Sigmoid colon (tissue), 7 donors: Measurements from ENCODE around the gene PLCB1. TPM values are rescaled to one million over a fixed set of nuclear protein-coding genes. Genes with fewer than 3 reads are reported as not detected.

ENCODE experiments used
- DNase-seq: peaks from one replicate; pipeline ENCODE4 v3.0.0-alpha.2; 2019
- H3K27ac ChIP-seq, 4 donors: fragments of 200-600 bp; sonication (generic); one replicate each; pipeline ENCODE4 v1.5.1; 2016 to 2019; ENCODE audit warnings: mild to moderate bottlenecking in 1 of 4
- H3K27me3 ChIP-seq, 3 donors: fragments of 200-600 bp; sonication (generic); one replicate each; pipeline ENCODE4 v1.5.1; 2019; ENCODE audit warnings: mild to moderate bottlenecking in 1 of 3
- H3K36me3 ChIP-seq, 4 donors: fragments of 200-600 bp; sonication (generic); one replicate each; pipeline ENCODE4 v1.5.1; 2016 to 2019
- H3K4me1 ChIP-seq, 4 donors: fragments of 200-600 bp; sonication (generic); one replicate each; pipeline ENCODE4 v1.5.1; 2017 to 2019
- H3K4me3 ChIP-seq, 4 donors: fragments of 200-600 bp; sonication (generic); one replicate each; pipeline ENCODE4 v1.5.1; 2017 to 2019; ENCODE audit warnings: mild to moderate bottlenecking in 2 of 4, moderate library complexity in 1 of 4
- H3K9me3 ChIP-seq, 4 donors: fragments of 200-600 bp in 3 of 4; sonication (generic) in 3 of 4; one replicate each; pipeline versions ENCODE4 v1.5.1 to v1.6.1; 2013 to 2019
- EP300 ChIP-seq, 4 donors: sonication (generic); formaldehyde crosslinking; IDR thresholded peaks; one replicate each; pipeline ENCODE4 v1.6.1; 2017; ENCODE audit warnings: antibody characterized with exemption in 4 of 4
- POLR2A ChIP-seq, 2 donors: fragments of 450-650 bp; IDR thresholded peaks; one replicate each; pipeline ENCODE4 v1.6.1; 2016; ENCODE audit warnings: antibody characterized with exemption in 2 of 2, mild to moderate bottlenecking in 2 of 2, moderate library complexity in 2 of 2
- POLR2AphosphoS5 ChIP-seq, 4 donors: sonication (generic); formaldehyde crosslinking; IDR thresholded peaks; one replicate each; pipeline ENCODE4 v1.6.1; 2017; ENCODE audit warnings: antibody characterized with exemption in 4 of 4
- WGBS, 2 donors: extraction: QIAGEN DNeasy Blood & Tissue Kit; methylation state at CpG; one replicate each; pipeline ENCODE4 v1.1.7; 2013; 5-methylcytosine and 5-hydroxymethylcytosine counted together
- intact Hi-C: fragments of 100-400 bp; cut with DNase I; formaldehyde crosslinking; loops from one replicate; pipeline ENCODE4 v1.15.1; 2023
- polyA plus RNA-seq, 3 donors: library from polyadenylated mRNA; stranded (reverse); fragments of 200-250 nt; gene quantifications; one replicate each; pipeline ENCODE4 v1.2.3, GENCODE V29; 2013
- total RNA-seq, 4 donors: library from RNA; depleted of rRNA; stranded (reverse); fragments of >200 nt; gene quantifications; one replicate each; pipeline ENCODE4 v1.1.0, GENCODE V29; 2016
- TF ChIP-seq, protein P1 (sequence below), 4 experiments: fragments of 450-650 bp in 3 of 4; fragments of 200-600 bp in 1 of 4; IDR thresholded peaks; one replicate each; pipeline ENCODE4 v1.5.1; 2016 to 2019; ENCODE audit warnings: antibody characterized with exemption in 4 of 4, mild to moderate bottlenecking in 3 of 4, moderate library complexity in 2 of 4
- donor health status: healthy with polysubstance abuse.
- donor health status: Bipolar disorder and iron deficiency.
- donor health status: healthy.

Gene PLCB1
- total and polyA plus RNA-seq, 7 donors, result 0.92 to 117 (median 86.7) TPM

DNA sequence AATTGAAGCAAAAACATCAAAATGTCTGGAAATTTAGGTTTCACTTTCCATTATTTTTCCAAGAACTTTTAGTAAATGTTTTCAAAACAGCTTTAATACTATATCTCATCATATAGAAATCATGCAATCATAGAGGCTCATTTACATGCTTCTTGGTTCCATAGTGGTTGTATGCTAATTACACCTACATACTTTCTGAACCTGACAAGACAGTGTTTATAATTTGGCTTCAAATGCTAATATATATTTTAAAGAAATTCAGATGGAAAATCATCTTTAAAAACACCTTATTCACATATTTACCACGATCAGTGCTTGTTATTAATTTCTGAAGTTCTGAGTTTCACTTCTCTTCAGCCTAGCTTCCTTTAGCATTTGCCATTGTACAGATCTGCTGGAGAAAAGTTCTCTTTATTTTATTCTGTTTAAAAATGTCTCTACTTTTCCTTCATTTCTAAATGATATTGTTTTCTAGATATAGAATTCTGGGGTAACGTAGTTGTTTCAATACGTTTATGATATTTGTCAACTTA, 89.9 kb downstream of the PLCB1 start:
- H3K27me3 ChIP-seq, result no peaks in the 10 kb centered on the region
- H3K9me3 ChIP-seq, result no peaks in the 10 kb centered on the region
- no peak overlapping the region for H3K4me3 ChIP-seq
- intact Hi-C loops, result no loop called here
- TF ChIP-seq POLR2AphosphoS5 (IDR thresholded peaks at IDR 0.05), result no peak
- TF ChIP-seq, protein P1, sequence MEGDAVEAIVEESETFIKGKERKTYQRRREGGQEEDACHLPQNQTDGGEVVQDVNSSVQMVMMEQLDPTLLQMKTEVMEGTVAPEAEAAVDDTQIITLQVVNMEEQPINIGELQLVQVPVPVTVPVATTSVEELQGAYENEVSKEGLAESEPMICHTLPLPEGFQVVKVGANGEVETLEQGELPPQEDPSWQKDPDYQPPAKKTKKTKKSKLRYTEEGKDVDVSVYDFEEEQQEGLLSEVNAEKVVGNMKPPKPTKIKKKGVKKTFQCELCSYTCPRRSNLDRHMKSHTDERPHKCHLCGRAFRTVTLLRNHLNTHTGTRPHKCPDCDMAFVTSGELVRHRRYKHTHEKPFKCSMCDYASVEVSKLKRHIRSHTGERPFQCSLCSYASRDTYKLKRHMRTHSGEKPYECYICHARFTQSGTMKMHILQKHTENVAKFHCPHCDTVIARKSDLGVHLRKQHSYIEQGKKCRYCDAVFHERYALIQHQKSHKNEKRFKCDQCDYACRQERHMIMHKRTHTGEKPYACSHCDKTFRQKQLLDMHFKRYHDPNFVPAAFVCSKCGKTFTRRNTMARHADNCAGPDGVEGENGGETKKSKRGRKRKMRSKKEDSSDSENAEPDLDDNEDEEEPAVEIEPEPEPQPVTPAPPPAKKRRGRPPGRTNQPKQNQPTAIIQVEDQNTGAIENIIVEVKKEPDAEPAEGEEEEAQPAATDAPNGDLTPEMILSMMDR (IDR thresholded peaks at IDR 0.05), result no peak
- no peak for DNase-seq
- H3K27ac ChIP-seq, result peak overlapping the region in 3 of 4 donors; percentile 72 to 82 (median 72)
- peaks cover 0 to 58% (median 42%) of the 10 kb centered on the region in 4 donors for H3K4me1 ChIP-seq
- WGBS, 2 donors, result 72 to 77% methylated on average over 3 of the region's 3 CpGs
- no peaks in the 10 kb centered on the region for H3K36me3 ChIP-seq

DNA sequence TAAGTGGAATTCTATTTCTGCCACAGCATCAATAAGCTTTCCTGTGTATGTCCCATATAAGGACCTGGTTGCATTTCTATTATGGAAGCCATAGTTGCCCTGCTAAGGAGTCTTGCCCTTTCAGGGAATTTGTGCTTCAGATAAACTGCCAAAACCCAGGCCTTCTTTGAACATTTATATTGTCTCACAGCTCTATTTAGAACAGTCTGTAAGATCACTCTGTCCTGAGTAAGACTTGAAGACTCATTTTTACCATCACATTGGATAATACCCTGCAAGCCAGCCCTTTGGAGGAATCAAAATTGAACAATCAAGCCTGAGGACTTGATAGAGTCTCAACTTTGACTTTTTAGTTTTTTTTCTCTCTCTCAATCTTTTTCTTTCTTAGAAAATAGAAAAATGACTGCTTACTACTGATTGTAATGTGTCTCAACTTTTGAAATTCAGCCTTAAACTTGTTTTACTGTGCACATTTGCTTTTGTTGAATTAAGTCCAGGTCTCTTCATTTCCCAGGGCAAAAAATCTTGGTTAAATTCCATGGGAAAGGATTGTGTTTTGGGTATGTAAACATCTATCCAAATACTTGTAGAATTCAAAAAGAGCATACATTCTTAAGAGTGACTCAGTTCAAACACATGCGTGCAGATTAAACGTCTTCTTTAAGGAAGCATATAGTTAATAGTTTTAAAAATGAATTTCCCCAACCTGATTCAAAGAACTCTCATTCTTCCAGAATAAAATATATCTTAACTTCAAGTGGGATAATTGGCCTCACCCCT, 91.2 kb downstream of the PLCB1 start:
- 74 to 84% methylated on average over 2 of the region's 2 CpGs for WGBS, 2 donors
- Histone ChIP-seq H3K4me3 (no peak overlapping the region), H3K4me1 (peaks cover 0 to 61% (median 46%) of the 10 kb centered on the region in 4 donors)

DNA sequence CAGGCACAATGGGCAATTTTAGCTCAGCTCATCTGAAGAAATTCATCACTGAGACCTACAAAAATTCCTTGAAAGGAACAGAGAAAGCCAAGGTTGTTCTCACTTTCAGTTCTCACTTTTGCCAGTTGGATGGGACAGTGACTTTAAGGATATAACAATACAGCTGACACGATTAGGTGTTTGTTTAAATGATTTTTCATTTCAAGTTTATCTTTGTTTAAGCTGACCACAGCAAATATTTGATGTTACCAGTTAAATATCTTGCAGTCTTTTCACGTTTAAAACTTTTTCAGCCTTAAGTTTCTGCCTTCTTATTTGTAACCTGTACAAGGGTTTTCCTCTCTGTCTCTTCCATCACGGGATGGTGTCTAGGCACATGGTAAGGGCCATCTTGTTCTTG, 93.6 kb downstream of the PLCB1 start:
- H3K36me3 ChIP-seq, result no peaks in the 10 kb centered on the region
- TF ChIP-seq, protein P1 (IDR thresholded peaks at IDR 0.05), result no peak
- TF ChIP-seq EP300 (IDR thresholded peaks at IDR 0.05) (no peak), POLR2A (IDR thresholded peaks at IDR 0.05) (no peak)
- 42 to 72% methylated on average over 3 of the region's 3 CpGs for WGBS, 2 donors
- intact Hi-C loops, result no loop called here
- no peak overlapping the region for H3K4me3 ChIP-seq
- no peak for DNase-seq
- no peaks in the 10 kb centered on the region for H3K9me3 ChIP-seq
- H3K27me3 ChIP-seq, result no peaks in the 10 kb centered on the region
- peak overlapping the region in 2 of 4 donors; percentile 72 to 82 for H3K27ac ChIP-seq
- H3K4me1 ChIP-seq, result peaks cover 0 to 48% (median 45%) of the 10 kb centered on the region in 4 donors

More for the DNA sequence above, 91.2 kb downstream of the PLCB1 start:
- no peak for TF ChIP-seq POLR2A (IDR thresholded peaks at IDR 0.05)
- TF ChIP-seq POLR2AphosphoS5 (IDR thresholded peaks at IDR 0.05), result peak in 2 of 4 donors; percentile 25 to 34
- TF ChIP-seq, protein P1 (IDR thresholded peaks at IDR 0.05), result no peak
- peak in 1 of 4 donors; percentile 12 for TF ChIP-seq EP300 (IDR thresholded peaks at IDR 0.05)
- no peak for DNase-seq
- Histone ChIP-seq H3K36me3 (no peaks in the 10 kb centered on the region), H3K27me3 (no peaks in the 10 kb centered on the region), H3K9me3 (no peaks in the 10 kb centered on the region), H3K27ac (peak overlapping the region; percentile 66 to 82 (median 72))
- intact Hi-C loops, result no loop called here

DNA sequence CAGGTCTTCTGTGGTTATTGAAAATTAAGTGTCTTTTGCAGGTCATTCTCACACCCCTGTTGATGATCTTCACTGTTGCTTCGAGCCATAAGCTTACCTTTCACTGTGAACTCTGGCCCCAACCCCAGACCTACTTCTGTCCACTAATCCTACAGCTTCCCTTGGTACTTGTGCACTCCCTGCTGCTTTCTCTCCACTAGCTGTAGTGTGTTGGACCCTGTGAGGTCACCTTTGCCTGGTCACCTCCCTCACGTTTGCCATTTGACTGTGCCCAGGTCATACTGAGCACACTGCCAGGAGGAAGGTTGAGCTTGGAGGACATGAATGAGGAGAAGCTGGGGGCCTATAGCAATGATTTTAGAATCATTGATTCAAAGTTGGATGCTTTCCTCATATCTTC, 94.0 kb downstream of the PLCB1 start:
- Histone ChIP-seq H3K27me3 (no peaks in the 10 kb centered on the region), H3K4me1 (peaks cover 0 to 48% (median 42%) of the 10 kb centered on the region in 4 donors), H3K4me3 (no peak overlapping the region), H3K36me3 (no peaks in the 10 kb centered on the region), H3K9me3 (no peaks in the 10 kb centered on the region), H3K27ac (peak overlapping the region in 1 of 4 donors; percentile 72)
- TF ChIP-seq EP300 (IDR thresholded peaks at IDR 0.05), result no peak
- TF ChIP-seq, protein P1 (IDR thresholded peaks at IDR 0.05), result no peak
- TF ChIP-seq POLR2A (IDR thresholded peaks at IDR 0.05), result no peak
- no peak for TF ChIP-seq POLR2AphosphoS5 (IDR thresholded peaks at IDR 0.05)
- no peak for DNase-seq
- intact Hi-C loops, result no loop called here
- 81 to 86% methylated on average over 2 of the region's 2 CpGs for WGBS, 2 donors
